ENCODE data around the gene ZNF652.

- TF ChIP-seq POLR2A (IDR thresholded peaks at IDR 0.05), result no peak
- TF ChIP-seq CTCF (IDR thresholded peaks at IDR 0.05), result no peak
Observed at GRCh38 chr17:49341356-49341755, 20.7 kb downstream of the ZNF652 start.

Measured in lower leg skin (tissue), 3 donors.